ENCODE results near the gene VSIG8. TPM values are rescaled to one million over a fixed set of nuclear protein-coding genes. Genes with fewer than 3 reads are reported as not detected.

Gene VSIG8
- total and polyA plus RNA-seq, 2 of the 8 experiments (the other 6 are each of a cell fraction or from before 2014, with no cell fraction given), result not detected

DNA sequence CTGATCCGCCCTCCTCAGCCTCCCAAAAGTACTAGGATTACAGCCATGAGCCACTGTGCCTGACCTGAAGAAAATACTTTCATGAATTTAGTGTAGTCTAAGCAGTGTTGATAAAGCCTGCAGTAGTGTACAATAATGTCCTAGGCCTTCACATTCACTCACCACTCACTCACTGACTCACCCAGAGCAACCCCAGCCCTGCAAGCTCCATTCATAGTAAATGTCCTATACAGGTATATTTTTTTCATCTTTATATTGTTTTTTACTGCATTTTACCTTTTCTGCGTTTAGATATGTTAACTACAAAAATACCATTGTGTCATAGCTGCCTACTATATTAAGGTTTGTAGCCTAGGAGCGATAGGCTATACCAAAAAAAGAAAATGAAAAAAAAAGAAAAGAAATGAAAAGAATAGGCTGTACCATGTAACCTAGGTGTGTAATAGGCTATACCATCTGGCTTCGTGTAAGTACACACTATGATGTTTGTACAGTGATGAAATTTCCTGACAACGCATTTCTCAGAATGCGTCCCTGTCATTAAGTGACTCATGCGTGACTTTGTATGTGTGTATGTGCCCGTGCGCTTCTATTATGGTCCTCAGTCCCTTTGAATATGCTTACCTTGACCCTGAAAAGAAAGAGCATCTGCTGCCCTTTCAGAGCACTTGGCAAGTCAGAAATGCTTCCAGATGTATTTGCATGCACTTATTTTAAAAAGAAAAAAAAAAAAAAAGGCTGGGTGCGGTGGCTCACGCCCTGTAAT is 45.0 kb downstream of the VSIG8 start:
- H4K91ac ChIP-seq (replicated peaks; ENCODE audit: insufficient read length, low read length), result no peak overlapping the region
- H3K9me3 ChIP-seq (ENCODE audit: insufficient read depth in 2 of 2, low read depth in 1 of 2, low read length in 1 of 2), result no peaks in the 10 kb centered on the region
- no peak overlapping the region for H3K14ac ChIP-seq (ENCODE audit: insufficient read length)
- H3K36me3 ChIP-seq (ENCODE audit: control insufficient read depth in 2 of 4, insufficient read depth in 4 of 4, low read length in 3 of 4), result no peaks in the 10 kb centered on the region
- H2BK5ac ChIP-seq (ENCODE audit: low read depth, low read length), result no peak overlapping the region
- no peak overlapping the region for H4K8ac ChIP-seq (ENCODE audit: extremely low read depth, insufficient read depth, low read length)
- ChIA-PET CTCF (ENCODE audit: partially characterized antibody) (interaction anchor here (0.7 to 2.0 kb wide), 7 partner anchors 10 to 34 kb away, joined by 3 to 20 read pairs (median 3); no protein-coding TSS in a partner anchor), POLR2A (ENCODE audit: partially characterized antibody) (interaction anchor here (1.1 kb wide), 1 partner anchor 14 kb away, joined by 3 read pairs; no protein-coding TSS in a partner anchor)
- FAIRE-seq (no peak), DNase-seq (ENCODE audit: low read depth in 1 of 2, low spot score in 2 of 2) (no peak)
- no peak overlapping the region for H3K4me3 ChIP-seq (ENCODE audit: extremely low read depth in 1 of 4, insufficient read depth in 2 of 4, low read depth in 3 of 4, low read length in 4 of 4)
- H3K9ac ChIP-seq (replicated peaks in 1 of 4; ENCODE audit: extremely low read depth in 1 of 4, low read depth in 3 of 4, low read length in 3 of 4), result no peak overlapping the region
- no peak overlapping the region for H2BK15ac ChIP-seq (ENCODE audit: low read length)
- H3K4ac ChIP-seq (replicated peaks; ENCODE audit: insufficient read length, low read depth, low read length), result no peak overlapping the region
- H3K79me1 ChIP-seq (ENCODE audit: low read depth, low read length), result no peaks in the 10 kb centered on the region
- no peak overlapping the region for H3K27ac ChIP-seq (ENCODE audit: low read depth, low read length)
- no peak overlapping the region for H3K18ac ChIP-seq (ENCODE audit: extremely low read depth, low read length)
- no peak overlapping the region for H2AK5ac ChIP-seq (ENCODE audit: low read depth, low read length)
- H3K4me2 ChIP-seq (ENCODE audit: insufficient read depth in 1 of 2, low read depth in 2 of 2, low read length in 2 of 2), result no peak overlapping the region
- H2BK20ac ChIP-seq (ENCODE audit: low read length), result no peak overlapping the region
- no peak overlapping the region for H2BK120ac ChIP-seq (replicated peaks; ENCODE audit: low read depth, low read length)
- H3K23me2 ChIP-seq (ENCODE audit: low read depth, low read length), result no peaks in the 10 kb centered on the region; the same call in 1 of the 2 replicates
- H2BK12ac ChIP-seq (ENCODE audit: low read depth, low read length), result no peak overlapping the region
- no peaks in the 10 kb centered on the region for H4K20me1 ChIP-seq (replicated peaks in 1 of 2; ENCODE audit: control insufficient read depth in 1 of 2, insufficient read depth in 2 of 2, low read length in 2 of 2)
- no peak overlapping the region for H3K23ac ChIP-seq (ENCODE audit: insufficient read length)
- H3K27me3 ChIP-seq (replicated peaks in 1 of 4; ENCODE audit: control insufficient read depth in 3 of 4, extremely low read depth in 1 of 4, insufficient read depth in 3 of 4, low read length in 3 of 4), result 0 out of 7 replicates have a peak, but pooled peaks cover 0 to 2% (median 0%) of the 10 kb centered on the region in 4 experiments
- no peak overlapping the region for H2AFZ ChIP-seq (ENCODE audit: low read length)
- no peak overlapping the region for H4K5ac ChIP-seq (ENCODE audit: insufficient read length, low read depth, low read length)
- 80% methylated on average over 11 of the region's 11 CpGs; no CpG with 5 or more reads in 1 of the 2 experiments for WGBS, 2 experiments (ENCODE audit: extremely low coverage in 1 of 2, insufficient coverage in 1 of 2, insufficient read length in 1 of 2, insufficient replicate concordance in 2 of 2, low coverage in 1 of 2, low lambda C conversion rate in 2 of 2, missing lambda C conversion rate in 1 of 2)
- no peaks in the 10 kb centered on the region for H3K4me1 ChIP-seq (replicated peaks in 1 of 4; ENCODE audit: control insufficient read depth in 3 of 4, insufficient read depth in 4 of 4, low read length in 3 of 4)
- H3K56ac ChIP-seq (replicated peaks; ENCODE audit: insufficient read length, low read depth, low read length), result no peak overlapping the region
- H3K79me2 ChIP-seq (ENCODE audit: control insufficient read depth in 1 of 2, insufficient read depth in 2 of 2, low read length in 2 of 2), result no peaks in the 10 kb centered on the region
- no peak for TF ChIP-seq RAD21 (IDR thresholded peaks at IDR 0.05 in 1 of 2, conservative IDR thresholded peaks at IDR 0.05 in 1 of 2; ENCODE audit: low read depth in 2 of 2, low read length in 2 of 2)
- no peak for TF ChIP-seq MAFK (IDR thresholded peaks at IDR 0.05; ENCODE audit: low read depth, low read length)
- TF ChIP-seq BRCA1 (IDR thresholded peaks at IDR 0.05; ENCODE audit: low read depth, low read length), result no peak
- TF ChIP-seq POLR2AphosphoS5 (IDR thresholded peaks at IDR 0.05; ENCODE audit: low read depth, low read length), result no peak
- no peak for TF ChIP-seq SP1 (IDR thresholded peaks at IDR 0.05; ENCODE audit: low read depth, low read length)
- no peak for TF ChIP-seq EZH2 (IDR thresholded peaks at IDR 0.05; ENCODE audit: low read depth, low read length, severe bottlenecking)
- TF ChIP-seq TAF1 (IDR thresholded peaks at IDR 0.05; ENCODE audit: low read depth, low read length), result no peak
- TF ChIP-seq, protein P1, sequence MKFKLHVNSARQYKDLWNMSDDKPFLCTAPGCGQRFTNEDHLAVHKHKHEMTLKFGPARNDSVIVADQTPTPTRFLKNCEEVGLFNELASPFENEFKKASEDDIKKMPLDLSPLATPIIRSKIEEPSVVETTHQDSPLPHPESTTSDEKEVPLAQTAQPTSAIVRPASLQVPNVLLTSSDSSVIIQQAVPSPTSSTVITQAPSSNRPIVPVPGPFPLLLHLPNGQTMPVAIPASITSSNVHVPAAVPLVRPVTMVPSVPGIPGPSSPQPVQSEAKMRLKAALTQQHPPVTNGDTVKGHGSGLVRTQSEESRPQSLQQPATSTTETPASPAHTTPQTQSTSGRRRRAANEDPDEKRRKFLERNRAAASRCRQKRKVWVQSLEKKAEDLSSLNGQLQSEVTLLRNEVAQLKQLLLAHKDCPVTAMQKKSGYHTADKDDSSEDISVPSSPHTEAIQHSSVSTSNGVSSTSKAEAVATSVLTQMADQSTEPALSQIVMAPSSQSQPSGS (IDR thresholded peaks at IDR 0.05; ENCODE audit: low read length), result no peak
- TF ChIP-seq EP300 (IDR thresholded peaks at IDR 0.05; ENCODE audit: borderline replicate concordance in 1 of 2, low read depth in 2 of 2, low read length in 2 of 2), result no peak
